Panc1 (cell line): ENCODE measurements around the gene FBXL19. TPM values are rescaled to one million over a fixed set of nuclear protein-coding genes. Genes with fewer than 3 reads are reported as not detected.
A peak's percentile ranks its signal among the peaks of the same experiment; 100 is the strongest.

Experiments
- ATAC-seq: fragments of 200-7000 bp; cut with Tn5 transposase; 2 replicates; pipeline ENCODE4 v1.9.1; 2020; ENCODE audit warnings: mild to moderate bottlenecking, moderate library complexity
- BruUV-seq: library from RNA; stranded (reverse); fragments of 400-500 nt; replicated peaks from 2 replicates; lab custom pipeline; 2021; lab: Mats Ljungman, UMichigan
- CTCF ChIA-PET: fragments of 300-600 bp; sonication (Branson Sonifier 250); formaldehyde crosslinking; loops from one replicate; lab custom pipeline; 2022; ENCODE audit warnings: antibody characterized with exemption; lab: Charles Lee
- POLR2A ChIA-PET: fragments of 300-600 bp; sonication (Branson Sonifier 250); formaldehyde crosslinking; loops from one replicate; lab custom pipeline; 2022; ENCODE audit warnings: antibody characterized with exemption; lab: Charles Lee
- DNase-seq: peaks from one replicate; pipeline ENCODE4 v3.0.0-alpha.2; 2010; ENCODE audit warnings: low read depth, low spot score
- H3K27ac ChIP-seq: 2 replicates; pipeline ENCODE4 v1.5.1; 2011; ENCODE audit warnings: mild to moderate bottlenecking, low read length, inconsistent platforms
- H3K27me3 ChIP-seq: fragments of 200-500 bp; sonication (Bioruptor generic); 2 replicates; pipeline ENCODE4 v1.6.0; 2014; ENCODE audit warnings: low read length, inconsistent platforms; ENCODE audit not compliant: control insufficient read depth, insufficient read depth
- H3K36me3 ChIP-seq: fragments of 200-500 bp; sonication (Bioruptor generic); 2 replicates; pipeline ENCODE4 v1.5.1; 2014; ENCODE audit warnings: inconsistent platforms, mild to moderate bottlenecking, low read length, moderate library complexity; ENCODE audit not compliant: control insufficient read depth, insufficient read depth
- H3K4me1 ChIP-seq: 2 replicates; pipeline ENCODE4 v1.5.1; 2011; ENCODE audit warnings: inconsistent platforms, mild to moderate bottlenecking, low read length, moderate library complexity; ENCODE audit not compliant: control insufficient read depth, insufficient read depth
- H3K4me3 ChIP-seq, 2 experiments: 2 replicates each; pipeline ENCODE4 v1.5.1; 2011 to 2012; ENCODE audit warnings: low read depth in 2 of 2, low read length in 2 of 2, mild to moderate bottlenecking in 2 of 2, inconsistent platforms in 1 of 2, moderate library complexity in 1 of 2
- H3K9me3 ChIP-seq: fragments of 200-500 bp; sonication (Bioruptor generic); 2 replicates; pipeline ENCODE4 v1.5.1; 2014; ENCODE audit warnings: low read depth, mild to moderate bottlenecking, inconsistent platforms, low read length, moderate library complexity; ENCODE audit not compliant: control insufficient read depth, insufficient read depth
- CTCF ChIP-seq: fragments of 450-650 bp; IDR thresholded peaks from 2 replicates; pipeline ENCODE4 v1.5.1; 2017; ENCODE audit warnings: mild to moderate bottlenecking
- POLR2AphosphoS5 ChIP-seq: IDR thresholded peaks from 2 replicates; pipeline ENCODE4 v1.6.1; 2012; ENCODE audit warnings: mild to moderate bottlenecking, low read depth, low read length, moderate library complexity
- REST ChIP-seq, 2 experiments: IDR thresholded peaks; 2 replicates each; pipeline ENCODE4 v1.6.1; 2011 to 2012; ENCODE audit warnings: low read depth in 2 of 2, control low read depth in 1 of 2, low read length in 1 of 2, mild to moderate bottlenecking in 1 of 2, moderate library complexity in 1 of 2; ENCODE audit not compliant: insufficient read depth in 1 of 2
- SIN3A ChIP-seq: IDR thresholded peaks from 2 replicates; pipeline ENCODE4 v1.6.1; 2012; ENCODE audit warnings: low read depth, mild to moderate bottlenecking, low read length, moderate library complexity, borderline replicate concordance; ENCODE audit not compliant: insufficient read depth
- TCF7L2 ChIP-seq: IDR thresholded peaks from 2 replicates; pipeline ENCODE4 v1.6.1; 2011; ENCODE audit warnings: mild to moderate bottlenecking, low read depth, low read length, inconsistent platforms
- in situ Hi-C: cut with HindIII; loops from 2 replicates; pipeline ENCODE4 v1.10.0; 2016; ENCODE audit warnings: low sequenced_read_pairs, low pct_unique_long_range_greater_than_20kb
- intact Hi-C: fragments of 100-400 bp; cut with micrococcal nuclease; formaldehyde crosslinking; loops from one replicate; pipeline ENCODE4 v1.10.0; 2022; ENCODE audit not compliant: unreplicated experiment
- total RNA-seq: library from RNA; stranded (reverse); gene quantifications from one replicate; pipeline ENCODE4 v1.2.1, GENCODE V29; 2021; ENCODE audit not compliant: unreplicated experiment

FBXL19 gene
- total RNA-seq, 1 experiment from 2014 or later = 52.3 TPM

GRCh38 chr16:30974348-30974747 lies 51.0 kb downstream of the FBXL19 start:
- intact Hi-C loops (no loop called here), in situ Hi-C loops (no loop called here)
- ATAC-seq (no peak), DNase-seq (no peak)
- TF ChIP-seq SIN3A = no peak
- no peak for TF ChIP-seq CTCF
- TF ChIP-seq TCF7L2 = no peak
- no peak for TF ChIP-seq REST (IDR thresholded peaks at IDR 0.05; ENCODE audit: insufficient read depth in 1 of 2, low read depth in 2 of 2, low read length in 1 of 2)
- TF ChIP-seq POLR2AphosphoS5 = no peak
- no peak overlapping the region for H3K4me3 ChIP-seq
- POLR2A ChIA-PET = no interaction called here
- H3K9me3 ChIP-seq = no peaks in the 10 kb centered on the region
- no peaks in the 10 kb centered on the region for H3K27me3 ChIP-seq
- CTCF ChIA-PET = no interaction called here
- TSS peak; percentile 54 for BruUV-seq
- H3K4me1 ChIP-seq = no peaks in the 10 kb centered on the region
- no peak overlapping the region for H3K27ac ChIP-seq
- H3K36me3 ChIP-seq = peaks cover 19% of the 10 kb centered on the region

GRCh38 chr16:30976486-30976885 lies 53.1 kb downstream of the FBXL19 start:
- DNase-seq = no peak
- TF ChIP-seq REST (IDR thresholded peaks at IDR 0.05; ENCODE audit: insufficient read depth in 1 of 2, low read depth in 2 of 2, low read length in 1 of 2) (no peak), POLR2AphosphoS5 (no peak), SIN3A (no peak), TCF7L2 (no peak), CTCF (no peak)
- POLR2A ChIA-PET = no interaction called here
- H3K27ac ChIP-seq = no peak overlapping the region
- no peaks in the 10 kb centered on the region for H3K9me3 ChIP-seq
- CTCF ChIA-PET = no interaction called here
- intact Hi-C loops (no loop called here), in situ Hi-C loops (no loop called here)
- no peaks in the 10 kb centered on the region for H3K27me3 ChIP-seq
- no peak overlapping the region for H3K4me3 ChIP-seq
- no peak for ATAC-seq
- H3K36me3 ChIP-seq = peaks cover 15% of the 10 kb centered on the region; the same call in 1 of the 2 replicates
- no TSS peak for BruUV-seq
- no peaks in the 10 kb centered on the region for H3K4me1 ChIP-seq
